ENCODE data around the gene RUNX1.
"Not testable (repeated sequence)": the region's sequence is repeated elsewhere in the genome, so short reads cannot be mapped to it uniquely, and the experiment has no call there.

The RUNX1 gene

DNA sequence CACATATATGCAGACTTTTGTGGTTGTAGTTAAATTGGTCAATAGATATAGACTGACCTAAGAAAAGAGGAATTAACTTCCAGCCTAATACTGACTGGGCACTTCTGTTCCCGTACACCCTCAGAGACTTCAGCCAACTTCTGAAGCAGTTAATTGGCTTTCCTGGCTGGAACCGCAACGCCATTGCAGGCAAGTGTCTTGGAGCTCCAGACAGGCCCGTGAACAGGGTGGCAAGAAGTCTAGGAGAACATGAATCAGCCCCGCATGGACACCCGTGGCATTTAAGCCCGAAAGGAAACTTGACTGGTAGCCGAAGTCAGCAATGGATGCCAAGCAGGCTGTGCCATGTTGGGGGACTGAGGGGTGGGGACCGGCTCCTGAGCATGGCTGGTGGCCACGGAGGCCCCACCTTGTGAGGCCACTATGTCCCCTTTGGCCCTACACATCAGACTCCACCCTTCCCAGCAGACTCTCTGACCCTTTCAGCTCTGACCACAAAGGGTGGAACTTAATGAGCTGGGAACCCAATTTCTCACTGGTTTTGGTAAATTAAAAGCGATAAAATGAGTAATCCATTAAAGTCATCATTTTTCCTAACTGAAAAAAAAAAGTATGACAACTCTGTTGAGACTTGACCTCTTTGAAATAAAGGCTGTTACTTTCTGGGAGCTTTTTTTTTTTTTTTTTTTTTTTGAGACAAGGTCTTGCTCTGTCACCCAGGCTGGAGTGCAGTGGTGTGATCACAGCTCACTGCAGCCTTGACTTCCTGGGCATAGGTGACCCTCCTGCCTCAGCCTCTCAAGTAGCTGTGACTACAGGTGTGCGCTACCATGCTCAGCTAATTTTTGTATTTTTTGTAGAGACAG, 54.1 kb downstream of the RUNX1 start:
- DNase-seq (ENCODE audit: low read depth in 1 of 2, low spot score in 1 of 2): no peak

DNA sequence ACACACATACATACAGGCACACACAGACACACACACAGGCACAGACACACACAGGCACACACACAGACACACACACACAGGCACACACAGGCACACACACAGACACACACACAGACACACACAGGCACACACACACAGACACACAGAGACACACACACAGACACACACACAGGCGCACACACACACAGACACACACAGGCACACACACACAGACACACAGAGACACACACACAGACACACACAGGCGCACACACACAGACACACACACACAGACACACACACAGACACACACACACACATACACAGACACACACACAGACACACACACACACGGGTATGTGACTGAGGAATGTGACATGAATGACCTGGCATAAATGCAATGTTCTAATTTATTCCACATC, 55.6 kb downstream of the RUNX1 start:
- DNase-seq (ENCODE audit: low read depth in 1 of 2, low spot score in 1 of 2): not testable (repeated sequence)

DNA sequence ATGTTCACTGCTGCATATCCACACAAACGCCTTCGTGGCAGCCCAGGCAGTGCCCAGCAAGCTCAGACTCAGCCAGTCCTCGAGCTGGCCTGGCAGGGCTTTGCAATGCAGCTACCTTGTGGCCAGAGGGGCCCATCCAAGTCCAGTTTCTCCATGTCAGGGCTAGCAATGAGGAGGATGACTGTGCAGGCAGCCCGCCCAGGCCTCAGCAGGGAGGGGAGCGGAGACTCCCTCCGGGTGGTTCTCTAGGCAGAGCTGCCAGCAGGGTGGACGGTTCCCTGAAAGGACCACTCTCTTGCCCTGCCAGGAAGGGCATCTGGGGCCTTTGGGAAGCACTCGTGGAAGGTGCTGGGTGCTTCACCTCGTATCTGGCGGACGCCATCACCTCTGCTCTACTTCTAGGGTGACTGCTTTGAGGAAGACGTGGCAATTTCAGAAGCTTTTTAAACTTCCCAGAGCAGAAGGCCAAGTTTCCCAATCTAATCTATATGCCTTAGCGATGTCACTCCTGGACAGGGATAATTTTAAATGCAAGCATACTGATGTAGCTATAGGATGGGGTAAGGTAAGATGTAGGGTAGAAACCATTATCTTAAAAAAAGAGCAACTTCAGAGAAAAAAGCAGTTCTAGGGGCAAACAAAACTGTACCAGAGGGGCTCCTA, 56.2 kb downstream of the RUNX1 start:
- DNase-seq (ENCODE audit: low read depth in 1 of 2, low spot score in 1 of 2): no peak

DNA sequence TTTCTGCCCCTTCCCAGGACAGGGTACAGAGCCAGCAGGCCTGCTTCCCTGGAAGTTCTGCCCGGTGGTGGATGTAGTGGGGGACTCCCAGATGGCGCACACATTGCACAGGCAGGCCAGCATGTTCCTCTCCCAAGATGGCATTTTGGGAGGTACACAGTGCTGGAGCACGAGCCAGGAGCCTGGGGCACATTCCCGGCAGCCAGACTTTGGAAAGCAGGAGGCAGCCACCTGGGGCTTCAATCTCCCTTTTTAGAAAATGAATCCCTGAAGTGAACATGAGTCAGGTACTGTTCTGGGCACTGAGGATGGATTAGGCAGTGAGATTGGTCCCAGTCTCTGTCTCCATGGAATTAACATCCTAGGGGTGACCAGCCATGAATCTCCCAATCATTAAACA, 56.9 kb downstream of the RUNX1 start:
- no peak for DNase-seq (ENCODE audit: low read depth in 1 of 2, low spot score in 1 of 2)

DNA sequence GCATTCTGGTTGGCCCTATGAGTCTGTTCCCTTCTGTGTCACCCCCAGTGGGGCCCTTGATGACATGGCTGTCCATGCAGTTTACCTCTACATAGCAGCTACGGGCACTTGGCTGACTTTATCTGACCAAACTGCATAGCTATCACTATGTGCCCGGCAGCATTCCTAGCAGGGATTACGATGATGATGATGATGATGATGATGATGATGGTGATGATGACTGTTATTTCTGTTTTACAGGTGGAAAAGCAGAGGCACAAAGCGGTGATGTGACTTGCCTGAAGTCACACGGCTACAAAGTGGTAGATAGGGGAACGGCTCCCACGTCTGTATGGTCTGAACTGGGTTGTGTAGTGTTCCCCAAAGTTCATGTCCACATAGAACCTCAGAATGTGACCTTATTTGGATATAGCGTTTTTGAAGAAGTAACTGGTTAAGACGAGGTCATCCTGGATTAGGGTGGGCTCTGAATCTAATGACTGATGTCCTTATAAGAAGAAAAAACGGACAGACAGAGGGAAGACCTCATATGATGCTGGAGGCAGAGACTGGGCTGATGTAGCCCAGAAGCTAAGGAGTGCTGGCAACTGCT, 57.6 kb downstream of the RUNX1 start:
- no peak for DNase-seq (ENCODE audit: low read depth in 1 of 2, low spot score in 1 of 2)

DNA sequence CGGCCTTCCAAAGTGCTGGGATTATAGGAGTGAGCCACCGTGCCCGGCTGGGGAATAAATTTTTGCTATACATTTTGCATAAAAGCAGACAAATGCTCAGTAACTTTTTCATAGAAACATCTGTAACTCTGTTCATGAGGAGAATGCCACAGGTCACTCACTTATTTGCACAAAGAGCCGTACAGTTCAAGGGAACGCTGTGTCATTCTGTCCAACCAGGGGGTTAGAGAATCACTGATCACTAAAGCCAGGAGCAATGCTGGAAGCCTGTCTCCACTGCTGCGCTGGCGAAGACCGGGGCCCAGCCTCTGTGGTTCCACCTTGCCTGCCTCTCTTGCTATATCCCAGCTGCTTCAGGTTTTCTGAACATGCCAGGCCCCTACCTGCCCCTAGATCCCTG, 58.3 kb downstream of the RUNX1 start:
- no peak for DNase-seq (ENCODE audit: low read depth in 1 of 2, low spot score in 1 of 2)

DNA sequence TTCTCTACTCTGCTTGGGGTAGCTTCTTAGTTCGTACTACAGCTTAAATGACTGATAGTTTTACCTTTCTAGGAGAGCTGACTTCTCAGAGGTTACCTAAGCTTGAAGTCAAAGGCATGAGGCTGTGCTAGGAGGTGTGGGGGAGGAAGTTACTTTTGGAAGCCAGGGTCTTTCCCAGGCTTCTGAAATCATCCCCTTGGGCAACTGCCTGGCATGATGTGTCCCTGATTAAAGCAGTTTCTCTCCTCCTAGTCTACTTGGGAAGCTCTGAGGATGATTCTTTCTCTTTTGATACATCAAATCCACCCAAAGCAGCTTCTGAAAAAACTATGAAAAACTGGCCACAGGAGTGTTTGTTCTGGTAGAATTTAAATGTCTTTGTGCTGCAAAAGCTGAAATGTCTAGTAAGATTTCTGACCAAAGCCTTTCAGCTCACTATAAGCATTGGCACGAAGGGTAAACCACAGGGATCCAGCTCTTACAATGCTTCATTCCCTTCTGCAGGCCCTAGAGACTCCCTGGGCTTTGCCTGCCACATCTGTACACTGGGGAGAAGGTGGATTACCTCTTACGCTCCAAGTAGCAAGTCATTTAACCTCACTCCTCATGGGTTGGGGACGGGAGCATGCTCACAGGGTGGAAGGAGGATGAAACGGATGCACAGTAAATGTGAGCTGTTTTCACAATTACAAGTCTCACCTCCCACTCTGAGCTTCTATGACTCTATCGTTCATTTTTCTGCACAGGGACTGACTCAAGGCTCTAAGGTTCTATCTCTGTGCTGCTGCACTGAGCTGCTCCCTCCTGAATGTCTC, 59.6 kb downstream of the RUNX1 start:
- DNase-seq (ENCODE audit: low read depth in 1 of 2, low spot score in 1 of 2): peak in 1 of 2 donors; percentile 26

DNA sequence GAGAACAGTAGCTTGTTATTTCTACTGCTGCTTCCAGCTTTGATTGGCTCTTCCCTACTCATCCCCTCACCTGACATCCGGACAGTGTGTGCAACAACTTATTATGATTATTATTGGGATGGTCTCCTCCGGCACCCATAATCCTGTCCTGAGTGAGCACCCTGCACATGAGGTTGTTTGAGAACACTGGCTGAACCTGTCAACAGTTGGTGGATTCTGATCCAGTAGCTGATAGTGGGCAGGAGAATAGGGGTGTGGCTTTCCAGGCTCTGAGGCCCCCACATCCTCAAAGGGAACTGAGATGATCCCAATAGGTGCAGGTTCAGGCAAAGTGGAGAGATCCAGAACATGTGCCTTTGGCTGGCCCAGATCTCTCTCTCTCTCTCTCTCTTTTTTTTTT, 60.5 kb downstream of the RUNX1 start:
- no peak for DNase-seq (ENCODE audit: low read depth in 1 of 2, low spot score in 1 of 2)

DNA sequence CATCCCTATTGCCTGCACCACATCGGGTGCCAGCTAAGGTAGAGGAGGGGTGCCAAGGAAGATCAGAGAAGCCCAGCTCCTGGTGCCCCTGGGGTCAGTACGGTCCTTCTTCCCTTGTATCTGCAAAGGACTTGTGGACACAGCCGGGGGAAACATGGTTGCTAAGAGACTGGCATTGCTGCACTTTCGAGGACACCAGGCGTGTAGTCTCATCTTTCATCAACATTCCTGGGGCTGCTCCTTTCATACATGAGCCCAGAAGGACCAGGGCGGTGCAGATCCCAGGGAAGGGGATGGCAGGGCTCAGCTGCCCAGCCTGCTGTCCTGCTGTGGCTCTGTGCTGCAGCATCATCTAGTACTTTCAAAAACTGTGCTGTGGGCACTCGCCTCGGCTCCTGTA, 61.0 kb downstream of the RUNX1 start:
- no peak for DNase-seq (ENCODE audit: low read depth in 1 of 2, low spot score in 1 of 2)

DNA sequence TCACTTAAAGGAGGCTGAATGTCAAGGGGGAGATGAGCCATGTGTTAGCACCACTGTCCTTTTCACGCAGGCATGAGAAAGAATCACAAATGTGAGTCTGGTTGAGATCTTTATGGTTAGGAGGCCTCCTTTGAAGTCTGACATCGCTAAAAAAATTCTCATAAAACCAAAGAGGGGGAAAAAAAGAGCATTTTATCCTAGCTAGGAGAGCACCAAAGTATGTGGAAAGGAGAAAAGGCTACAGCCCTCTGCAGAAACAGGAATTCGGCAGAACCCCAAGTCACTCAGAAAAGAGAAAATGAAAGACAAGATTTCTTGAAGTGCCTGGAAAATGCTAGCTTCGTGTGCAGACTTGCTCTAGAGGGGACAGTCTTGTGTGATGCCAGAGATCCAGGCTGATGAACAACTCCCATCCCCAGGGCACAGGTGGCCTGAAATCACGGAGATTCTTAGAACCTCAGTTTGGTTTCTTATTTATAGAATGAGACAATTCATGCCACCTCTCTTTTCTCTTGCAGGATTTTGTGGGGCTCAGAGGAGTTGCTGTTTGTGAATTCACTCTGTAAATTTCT, 61.5 kb downstream of the RUNX1 start:
- DNase-seq (ENCODE audit: low read depth in 1 of 2, low spot score in 1 of 2): no peak

DNA sequence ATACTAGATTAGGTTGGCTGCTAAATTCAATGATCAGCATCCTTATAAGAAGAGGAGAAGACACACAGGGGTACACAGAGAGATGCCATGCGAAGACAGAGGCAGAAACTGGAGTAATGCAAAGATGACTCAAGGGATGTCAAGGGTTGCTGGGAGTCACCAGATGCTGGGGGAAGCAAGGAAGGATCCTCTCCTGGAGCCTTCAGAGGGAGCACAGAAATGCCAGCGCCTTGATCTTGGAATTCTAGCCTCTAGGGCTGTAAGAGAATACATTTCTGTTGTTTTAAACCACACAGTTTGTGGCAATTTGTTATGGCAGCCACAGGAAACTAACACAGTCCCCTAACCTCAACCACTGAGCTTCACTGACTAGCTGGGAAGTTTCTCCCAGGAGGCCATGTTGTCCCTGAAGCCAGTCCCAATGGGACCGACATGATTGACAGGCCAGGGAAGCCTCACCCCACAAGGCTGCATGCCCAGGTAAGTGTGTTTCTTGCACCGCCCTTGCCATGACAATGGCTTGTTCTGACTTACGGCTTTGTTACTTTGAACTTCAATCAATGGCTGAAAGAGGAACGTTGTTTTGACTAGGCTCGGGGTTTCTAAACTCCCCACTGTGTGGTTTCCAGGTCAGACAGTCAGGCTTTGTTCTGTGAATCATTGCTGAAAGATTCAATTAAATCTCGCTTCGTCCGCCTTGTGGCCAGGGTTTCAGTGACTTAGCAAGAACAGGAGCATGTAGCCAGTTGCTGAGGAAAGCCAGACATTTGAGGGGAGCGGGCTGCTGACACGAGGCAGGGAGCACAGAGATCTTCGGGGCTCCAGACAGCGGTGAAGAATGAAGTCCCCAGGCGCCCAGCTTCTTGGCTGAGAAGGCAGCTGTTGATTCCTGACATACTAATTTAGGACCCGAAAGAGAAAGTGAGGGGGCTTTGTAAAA, 62.3 kb downstream of the RUNX1 start:
- peak; percentile 41 to 45 for DNase-seq (ENCODE audit: low read depth in 1 of 2, low spot score in 1 of 2)

DNA sequence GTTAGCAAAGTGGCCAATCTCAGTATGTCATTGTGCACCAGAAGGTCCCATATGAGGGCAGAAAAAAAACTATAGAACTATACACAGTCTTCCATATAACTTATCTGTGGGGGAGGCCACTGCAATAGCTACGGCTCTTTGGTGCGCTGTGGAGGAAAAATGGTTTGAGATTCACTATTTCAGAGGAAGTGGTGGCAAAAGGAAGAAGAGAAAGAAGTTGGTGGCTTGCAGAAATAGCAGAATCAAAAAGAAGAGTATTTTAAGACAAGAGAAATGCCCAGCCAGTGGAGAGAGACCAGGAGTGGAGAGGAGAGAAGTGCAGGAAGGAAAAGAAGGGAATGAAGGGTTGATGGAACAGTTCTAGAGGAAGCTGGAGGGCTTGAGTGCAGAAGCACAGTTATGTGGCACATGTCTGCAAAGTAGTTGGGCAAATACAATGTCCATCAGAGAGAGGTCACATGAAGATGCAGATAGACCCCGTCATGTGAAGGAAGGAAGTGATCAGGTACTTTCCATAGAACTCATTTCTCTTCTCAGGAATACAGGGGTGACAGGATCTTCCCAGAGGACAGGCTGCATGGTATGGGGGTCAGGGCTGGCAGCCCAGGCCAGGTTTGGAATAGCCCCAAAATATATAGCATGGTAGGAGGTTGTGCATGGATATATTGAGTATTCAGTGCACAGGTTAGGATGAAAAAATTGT, 64.6 kb downstream of the RUNX1 start:
- DNase-seq (ENCODE audit: low read depth in 1 of 2, low spot score in 1 of 2): no peak

DNA sequence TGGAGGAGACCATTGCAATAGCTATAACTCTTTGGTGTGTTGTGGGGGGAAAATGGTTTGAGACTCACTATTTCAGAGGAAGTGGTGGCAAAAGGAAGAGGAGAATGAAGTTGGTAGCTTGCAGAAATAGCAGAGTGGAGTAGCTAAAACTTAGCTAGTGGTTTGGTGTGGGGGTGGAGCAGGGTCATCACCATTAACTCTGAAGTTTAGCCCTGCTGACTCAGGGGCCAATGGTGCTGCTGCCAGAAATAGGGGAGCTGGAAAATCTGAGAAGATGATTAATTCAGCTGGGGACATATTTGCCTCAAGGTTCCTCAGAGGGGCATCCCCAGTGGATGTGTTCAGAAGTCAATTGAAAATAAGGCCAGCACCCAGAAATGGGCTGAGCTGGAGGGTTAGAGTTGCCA, 65.4 kb downstream of the RUNX1 start:
- DNase-seq (ENCODE audit: low read depth in 1 of 2, low spot score in 1 of 2): peak; percentile 17 to 36

DNA sequence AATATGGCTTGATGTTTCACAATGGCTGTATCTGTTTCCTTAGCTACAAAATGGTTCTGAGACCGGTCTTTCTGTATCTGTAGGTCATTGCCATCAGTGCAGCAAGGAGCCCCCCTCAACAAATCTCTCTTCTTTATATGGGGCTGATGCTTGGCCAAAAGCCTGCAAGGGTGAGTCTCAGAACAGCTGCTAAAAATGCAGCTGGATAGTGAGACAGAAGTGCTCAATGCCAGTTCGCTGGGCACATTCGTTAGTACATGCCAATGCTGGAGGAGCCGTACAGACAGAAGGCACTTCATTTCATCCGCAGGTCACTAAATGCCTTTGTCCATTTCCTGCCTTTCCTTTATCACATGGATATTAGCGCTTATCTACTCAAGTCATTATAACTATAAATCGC, 67.3 kb downstream of the RUNX1 start:
- DNase-seq (ENCODE audit: low read depth in 1 of 2, low spot score in 1 of 2): no peak

DNA sequence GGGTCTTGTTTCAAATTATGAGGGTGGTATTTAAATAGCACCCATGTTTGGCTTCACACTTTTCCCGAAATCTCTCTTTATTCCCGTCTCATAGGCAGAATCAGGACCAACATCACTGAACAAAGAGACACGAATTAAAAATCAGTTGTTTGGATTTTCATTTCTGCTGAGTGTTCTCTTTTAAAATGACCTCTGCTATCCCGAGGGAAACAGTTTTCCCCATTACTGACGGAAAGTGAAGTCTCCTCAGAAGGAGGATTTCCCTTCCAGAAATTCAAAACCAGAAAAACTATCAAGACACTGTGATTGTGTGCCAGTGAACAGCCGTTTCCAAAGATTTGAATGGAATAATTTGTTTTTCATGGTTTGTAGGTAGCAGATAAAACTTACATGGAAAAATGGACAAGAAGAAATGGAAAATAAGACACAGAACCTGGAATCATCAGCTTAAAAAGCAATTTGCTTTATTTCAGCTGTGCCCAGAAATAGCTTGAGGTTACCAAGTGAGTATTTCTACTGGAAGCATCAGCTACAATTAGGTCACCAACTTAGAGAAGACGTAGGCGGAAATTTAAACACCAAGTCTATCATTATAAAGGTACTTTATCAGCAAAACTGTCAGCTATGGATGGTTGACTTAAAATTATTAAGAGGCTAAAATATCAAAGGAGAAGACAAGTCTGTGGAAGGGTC, 68.5 kb downstream of the RUNX1 start:
- DNase-seq (ENCODE audit: low read depth in 1 of 2, low spot score in 1 of 2): no peak

DNA sequence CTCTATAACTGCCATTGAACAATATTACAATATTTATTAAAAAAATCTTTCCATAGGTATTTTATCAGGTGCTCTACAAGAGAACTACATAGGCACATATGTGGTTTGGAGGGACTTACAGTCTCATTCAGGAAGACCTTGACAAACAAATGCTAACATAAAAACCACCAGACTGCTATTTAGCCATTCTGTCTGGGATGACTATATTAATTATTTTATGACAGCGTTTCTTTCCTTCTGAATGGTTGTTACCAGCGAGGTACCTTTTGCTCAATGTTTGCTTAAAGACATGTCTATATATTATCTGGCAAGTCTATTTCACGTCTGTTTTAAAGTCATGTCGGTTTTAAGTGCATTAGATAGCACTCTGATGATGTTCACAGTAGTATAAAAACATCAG, 69.7 kb downstream of the RUNX1 start:
- no peak for DNase-seq (ENCODE audit: low read depth in 1 of 2, low spot score in 1 of 2)

DNA sequence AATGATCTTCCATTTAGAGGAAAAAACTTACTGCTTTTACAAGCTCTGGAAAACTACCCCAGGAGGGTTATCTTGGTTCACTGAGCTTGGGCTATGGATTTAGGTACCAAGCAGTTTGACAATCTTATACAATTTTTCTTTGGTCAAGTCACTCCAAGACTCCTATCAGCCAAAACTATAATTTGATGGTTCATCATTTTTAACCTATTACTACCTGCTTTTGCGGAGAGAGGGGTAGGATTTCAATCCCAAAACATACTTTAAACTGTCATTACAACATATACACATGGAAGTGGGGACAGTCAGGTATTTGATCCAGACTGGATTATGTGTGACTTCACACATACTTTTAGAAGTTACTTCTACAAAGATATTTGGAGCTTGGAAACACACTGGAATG, 71.8 kb downstream of the RUNX1 start:
- DNase-seq (ENCODE audit: low read depth in 1 of 2, low spot score in 1 of 2): no peak

DNA sequence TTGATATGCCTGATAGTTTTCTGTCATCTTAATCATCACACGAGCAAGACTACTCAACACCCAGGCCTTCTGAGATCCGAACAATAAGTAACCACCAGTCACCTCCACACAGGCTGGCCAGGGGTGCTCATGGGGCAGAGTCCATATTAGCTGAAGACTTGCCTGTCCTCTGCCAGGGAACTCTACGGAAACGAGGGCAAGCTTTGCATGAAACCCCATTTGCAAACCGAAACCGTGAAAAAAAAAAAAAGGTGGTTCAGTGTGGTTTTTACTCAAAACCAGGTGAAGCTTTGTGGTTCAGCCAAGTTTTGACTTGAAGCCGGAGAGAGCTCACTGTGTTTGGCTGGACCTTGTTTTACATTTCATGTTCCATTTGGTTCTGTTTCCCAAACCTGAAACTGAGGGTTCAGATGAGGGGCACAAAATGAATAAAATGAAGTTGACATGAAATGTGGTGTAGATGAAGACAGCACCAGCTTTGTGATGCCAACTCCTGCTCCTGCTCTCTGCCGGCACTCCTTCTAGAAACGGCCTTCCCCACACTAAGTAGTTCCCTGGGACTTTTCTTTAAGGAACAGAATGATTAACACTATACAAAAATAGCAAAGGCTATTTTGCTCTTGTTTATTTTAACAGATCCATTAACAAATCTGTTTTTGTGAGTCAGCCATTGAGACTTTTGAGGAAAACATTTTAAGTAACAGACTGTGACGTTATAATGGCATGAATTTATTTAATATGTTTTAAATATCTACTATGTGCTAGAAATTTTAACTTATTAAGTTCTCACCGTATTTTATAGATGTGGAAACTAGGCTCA, 74.7 kb downstream of the RUNX1 start:
- no peak for DNase-seq (ENCODE audit: low read depth in 1 of 2, low spot score in 1 of 2)

Data from stimulated activated CD4-positive, alpha-beta T cell treated with anti-CD3 and anti-CD28 coated beads, Interleukin-15, amount 100 ng/mL, for 1 hour (primary cell).